ENCODE data around the gene TMEM184A.
A peak's percentile ranks its signal among the peaks of the same experiment; 100 is the strongest.

TMEM184A gene

GRCh38 chr7:1555813-1556543, at the start of gene TMEM184A:
Gene TMEM184A, minus strand, starts transcription at chr7:1556205. Its CDS starts 721 bp downstream, at chr7:1555484.
- TF ChIP-seq CTCF (IDR thresholded peaks at IDR 0.05; ENCODE audit: low read depth, low read length) = peak; percentile 45
- in situ Hi-C loops (cut with HindIII; ENCODE audit: low sequenced_read_pairs) = no loop called here
- no peak within 1 kb of the TSS for H3K4me3 ChIP-seq (ENCODE audit: low read depth, low read length)
- DNase-seq (ENCODE audit: low read depth, low spot score) = no peak

GRCh38 chr7:1604383-1604782, 48.4 kb upstream of the TMEM184A start:
- H3K4me3 ChIP-seq (ENCODE audit: low read depth, low read length) = no peak overlapping the region
- in situ Hi-C loops (cut with HindIII; ENCODE audit: low sequenced_read_pairs) = no loop called here
- TF ChIP-seq CTCF (IDR thresholded peaks at IDR 0.05; ENCODE audit: low read depth, low read length) = no peak
- DNase-seq (ENCODE audit: low read depth, low spot score) = no peak

- DNase-seq (ENCODE audit: low read depth, low spot score) = no peak
- in situ Hi-C loops (cut with HindIII; ENCODE audit: low sequenced_read_pairs) = no loop called here
- H3K4me3 ChIP-seq (ENCODE audit: low read depth, low read length) = no peak overlapping the region
- no peak for TF ChIP-seq CTCF (IDR thresholded peaks at IDR 0.05; ENCODE audit: low read depth, low read length)
These were observed 47.6 kb upstream of the TMEM184A start for GRCh38 chr7:1603346-1604225.

GRCh38 chr7:1602386-1602785, 46.4 kb upstream of the TMEM184A start:
- TF ChIP-seq CTCF (IDR thresholded peaks at IDR 0.05; ENCODE audit: low read depth, low read length) = no peak
- H3K4me3 ChIP-seq (ENCODE audit: low read depth, low read length) = no peak overlapping the region
- in situ Hi-C loops (cut with HindIII; ENCODE audit: low sequenced_read_pairs) = no loop called here
- no peak for DNase-seq (ENCODE audit: low read depth, low spot score)

- no peak overlapping the region for H3K4me3 ChIP-seq (ENCODE audit: low read depth, low read length)
- DNase-seq (ENCODE audit: low read depth, low spot score) = no peak
- in situ Hi-C loops (cut with HindIII; ENCODE audit: low sequenced_read_pairs) = no loop called here
- no peak for TF ChIP-seq CTCF (IDR thresholded peaks at IDR 0.05; ENCODE audit: low read depth, low read length)
These were observed 46.0 kb upstream of the TMEM184A start for GRCh38 chr7:1601956-1602355.

GRCh38 chr7:1599640-1600395, 43.8 kb upstream of the TMEM184A start:
- no peak for DNase-seq (ENCODE audit: low read depth, low spot score)
- no peak overlapping the region for H3K4me3 ChIP-seq (ENCODE audit: low read depth, low read length)
- TF ChIP-seq CTCF (IDR thresholded peaks at IDR 0.05; ENCODE audit: low read depth, low read length) = no peak
- in situ Hi-C loops (cut with HindIII; ENCODE audit: low sequenced_read_pairs) = no loop called here
